Nephron (organoid): ENCODE measurements around the gene GDI2.

Experiments used
- H3K27ac Mint-ChIP-seq, 3 experiments: 2 replicates each; pipeline ENCODE4 v1.8.0; 2020; ENCODE audit warnings: mixed read lengths in 3 of 3, mild to moderate bottlenecking in 2 of 3, moderate library complexity in 1 of 3
- H3K27me3 Mint-ChIP-seq: 2 replicates; pipeline ENCODE4 v1.8.0; 2021; ENCODE audit warnings: low read depth, mild to moderate bottlenecking, moderate library complexity, mixed read lengths
- H3K36me3 Mint-ChIP-seq: 2 replicates; pipeline ENCODE4 v1.8.0; 2020; ENCODE audit warnings: low read depth, mixed read lengths
- H3K4me1 Mint-ChIP-seq: 2 replicates; pipeline ENCODE4 v1.8.0; 2020; ENCODE audit warnings: mixed read lengths
- H3K4me3 Mint-ChIP-seq, 3 experiments: 2 replicates each; pipeline ENCODE4 v1.8.0; 2020; ENCODE audit warnings: mild to moderate bottlenecking in 3 of 3, mixed read lengths in 3 of 3, moderate library complexity in 2 of 3
- H3K9me3 Mint-ChIP-seq: 2 replicates; pipeline ENCODE4 v1.8.0; 2020; ENCODE audit warnings: mixed read lengths
- TF ChIP-seq, protein P1 (sequence below), 3 experiments: fragments of 200-600 bp; sonication (generic); IDR thresholded peaks; one replicate each; pipeline ENCODE4 v1.5.0; 2021; ENCODE audit warnings: antibody characterized with exemption in 3 of 3; ENCODE audit not compliant: unreplicated experiment in 3 of 3

Gene GDI2

GRCh38 chr10:5818894-5819293, 5.7 kb upstream of the GDI2 start:
- Mint-ChIP-seq H3K27me3 (no peaks in the 10 kb centered on the region), H3K36me3 (no peaks in the 10 kb centered on the region), H3K27ac (no peak overlapping the region), H3K4me1 (peaks cover 10% of the 10 kb centered on the region), H3K9me3 (no peaks in the 10 kb centered on the region), H3K4me3 (no peak overlapping the region)
- TF ChIP-seq, protein P1, sequence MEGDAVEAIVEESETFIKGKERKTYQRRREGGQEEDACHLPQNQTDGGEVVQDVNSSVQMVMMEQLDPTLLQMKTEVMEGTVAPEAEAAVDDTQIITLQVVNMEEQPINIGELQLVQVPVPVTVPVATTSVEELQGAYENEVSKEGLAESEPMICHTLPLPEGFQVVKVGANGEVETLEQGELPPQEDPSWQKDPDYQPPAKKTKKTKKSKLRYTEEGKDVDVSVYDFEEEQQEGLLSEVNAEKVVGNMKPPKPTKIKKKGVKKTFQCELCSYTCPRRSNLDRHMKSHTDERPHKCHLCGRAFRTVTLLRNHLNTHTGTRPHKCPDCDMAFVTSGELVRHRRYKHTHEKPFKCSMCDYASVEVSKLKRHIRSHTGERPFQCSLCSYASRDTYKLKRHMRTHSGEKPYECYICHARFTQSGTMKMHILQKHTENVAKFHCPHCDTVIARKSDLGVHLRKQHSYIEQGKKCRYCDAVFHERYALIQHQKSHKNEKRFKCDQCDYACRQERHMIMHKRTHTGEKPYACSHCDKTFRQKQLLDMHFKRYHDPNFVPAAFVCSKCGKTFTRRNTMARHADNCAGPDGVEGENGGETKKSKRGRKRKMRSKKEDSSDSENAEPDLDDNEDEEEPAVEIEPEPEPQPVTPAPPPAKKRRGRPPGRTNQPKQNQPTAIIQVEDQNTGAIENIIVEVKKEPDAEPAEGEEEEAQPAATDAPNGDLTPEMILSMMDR (IDR thresholded peaks at IDR 0.05; ENCODE audit: unreplicated experiment in 3 of 3): no peak

DNA sequence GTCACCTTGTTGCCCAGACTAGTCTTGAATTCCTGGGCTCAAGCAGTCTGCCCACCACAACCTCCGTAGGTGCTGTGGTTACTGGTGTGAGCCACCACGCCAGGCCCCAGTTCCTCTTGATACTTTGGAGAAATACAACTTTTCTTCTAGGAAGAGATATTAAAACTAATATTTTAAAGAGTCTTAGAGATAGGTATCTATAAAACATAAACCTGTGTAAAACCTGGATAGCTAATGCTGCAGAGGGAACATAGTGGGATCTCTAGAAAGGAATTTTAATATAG, 4.8 kb upstream of the GDI2 start:
- Mint-ChIP-seq H3K9me3 (no peaks in the 10 kb centered on the region), H3K27me3 (no peaks in the 10 kb centered on the region), H3K4me3 (no peak overlapping the region), H3K4me1 (peaks cover 10% of the 10 kb centered on the region), H3K27ac (no peak overlapping the region), H3K36me3 (no peaks in the 10 kb centered on the region)
- TF ChIP-seq, protein P1 (IDR thresholded peaks at IDR 0.05; ENCODE audit: unreplicated experiment in 3 of 3): no peak

DNA sequence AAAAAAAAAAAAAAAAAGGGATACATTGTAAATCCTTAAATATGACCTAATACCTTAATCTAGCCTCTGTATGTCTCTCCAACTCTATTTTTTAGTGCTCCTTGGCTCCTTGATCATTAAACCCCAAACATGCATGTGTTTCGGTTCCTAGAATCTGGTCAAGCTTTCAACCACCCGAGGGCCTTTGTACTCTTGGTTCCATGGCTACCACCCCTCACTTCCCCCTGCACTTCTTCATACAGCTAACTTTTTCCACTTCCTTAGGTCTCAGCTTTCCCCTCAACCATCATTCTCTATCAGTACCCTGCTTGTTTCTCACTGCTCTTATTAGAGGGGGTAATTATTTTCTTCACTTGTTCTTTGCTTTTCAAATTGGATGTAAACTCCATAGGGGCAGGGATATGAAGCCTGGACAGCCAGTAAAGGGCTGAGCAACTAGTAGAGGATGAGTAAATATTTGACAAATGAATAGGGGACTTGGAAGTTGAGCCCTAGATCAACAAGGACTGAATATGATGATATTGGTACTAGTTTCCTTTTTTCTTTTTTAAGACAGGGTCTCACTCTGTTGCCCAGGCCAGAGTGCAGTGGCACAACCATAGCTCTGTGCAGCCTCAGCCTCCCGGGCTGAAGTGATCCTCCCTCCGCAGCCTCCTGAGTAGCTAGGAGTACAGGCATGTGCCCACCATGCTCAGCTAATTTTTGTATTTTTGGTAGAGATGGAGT, 4.3 kb upstream of the GDI2 start:
- Mint-ChIP-seq H3K27ac (peak overlapping the region in 1 of 3 experiments; percentile 2), H3K9me3 (no peaks in the 10 kb centered on the region), H3K36me3 (no peaks in the 10 kb centered on the region), H3K4me1 (peaks cover 10% of the 10 kb centered on the region), H3K4me3 (peak overlapping the region in 2 of 3 experiments; percentile 2 to 24), H3K27me3 (no peaks in the 10 kb centered on the region)
- TF ChIP-seq, protein P1 (IDR thresholded peaks at IDR 0.05; ENCODE audit: unreplicated experiment in 3 of 3): no peak

DNA sequence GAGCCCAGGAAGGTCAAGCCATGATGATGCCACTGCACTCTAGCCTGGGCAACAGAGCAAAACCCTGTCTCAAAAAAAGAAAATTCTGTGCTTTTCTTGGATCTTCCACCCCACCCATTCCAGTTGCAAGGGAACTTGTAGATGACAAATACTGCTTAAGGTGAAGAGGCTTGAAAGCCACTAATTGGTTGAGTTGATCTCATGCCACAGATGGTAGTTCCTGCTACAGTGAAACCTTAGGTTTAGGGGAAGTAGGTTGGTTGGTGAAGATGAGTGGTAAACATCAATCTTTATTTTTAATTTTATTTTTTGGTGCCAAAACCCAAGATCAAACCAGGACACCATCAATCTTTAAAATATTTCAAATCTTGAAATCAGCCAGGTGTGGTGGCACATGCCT, 2.9 kb upstream of the GDI2 start:
- H3K27ac Mint-ChIP-seq: no peak overlapping the region
- TF ChIP-seq, protein P1 (IDR thresholded peaks at IDR 0.05; ENCODE audit: unreplicated experiment in 3 of 3): no peak
- H3K27me3 Mint-ChIP-seq: no peaks in the 10 kb centered on the region
- no peaks in the 10 kb centered on the region for H3K36me3 Mint-ChIP-seq
- H3K4me3 Mint-ChIP-seq: no peak overlapping the region
- no peaks in the 10 kb centered on the region for H3K9me3 Mint-ChIP-seq
- peaks cover 21% of the 10 kb centered on the region for H3K4me1 Mint-ChIP-seq

DNA sequence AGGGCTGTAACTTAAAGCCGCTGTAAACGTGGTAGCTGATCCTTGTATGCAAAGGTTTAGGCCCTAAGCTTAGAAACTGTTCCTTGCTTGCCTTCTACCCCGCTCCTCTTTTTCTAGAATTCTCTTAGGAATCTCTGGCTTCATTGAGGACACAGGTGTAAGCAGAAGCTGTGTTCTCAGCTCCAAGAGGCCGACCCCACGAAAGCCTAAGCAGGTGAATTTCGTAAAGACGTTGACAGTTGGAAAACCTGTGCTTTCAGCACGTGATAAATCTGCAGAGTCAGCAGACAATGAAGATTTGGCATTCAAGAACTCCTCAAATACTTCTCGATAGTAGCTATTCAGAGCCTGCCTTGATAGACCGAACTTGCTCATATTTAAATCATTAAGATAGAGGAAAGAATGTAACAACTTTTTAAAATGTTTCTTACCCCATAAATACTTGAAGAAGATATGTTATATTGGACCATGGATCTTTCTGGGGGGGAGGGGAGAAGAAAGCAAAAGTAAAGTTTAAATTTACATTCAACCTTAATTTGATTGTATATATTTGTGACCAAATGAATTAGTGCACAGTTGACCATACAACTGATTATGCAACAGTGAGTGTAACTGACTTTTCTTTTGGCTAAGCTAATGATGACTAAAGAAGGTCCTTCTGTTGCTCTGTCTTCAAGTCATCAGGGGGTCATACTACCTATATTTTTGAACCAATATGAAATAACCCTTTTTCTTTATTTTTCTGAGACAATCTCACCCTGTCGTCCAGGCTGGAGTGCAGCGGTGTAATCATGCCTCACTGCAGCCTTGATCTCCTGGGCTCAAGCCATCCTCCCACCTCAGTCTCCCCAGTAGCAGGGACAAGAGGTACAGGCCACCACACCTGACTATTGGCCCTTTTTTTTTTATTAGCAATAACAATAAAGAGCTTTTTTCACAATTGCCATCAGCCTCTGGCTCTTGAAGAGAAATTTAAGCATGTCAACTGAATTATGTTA, 1.2 kb upstream of the GDI2 start:
- Mint-ChIP-seq H3K27me3 (no peaks in the 10 kb centered on the region), H3K36me3 (peaks cover 1% of the 10 kb centered on the region), H3K4me1 (peaks cover 36% of the 10 kb centered on the region), H3K4me3 (peak overlapping the region; percentile 88 to 92 (median 91)), H3K9me3 (no peaks in the 10 kb centered on the region), H3K27ac (peak overlapping the region; percentile 93 to 98 (median 95))
- TF ChIP-seq, protein P1 (IDR thresholded peaks at IDR 0.05; ENCODE audit: unreplicated experiment in 3 of 3): no peak
